Parathyroid adenoma (tissue), 2 donors: ENCODE measurements around the gene ECE1.

ENCODE experiments used
- H2AFZ ChIP-seq: fragments of 300-600 bp; sonication (generic); one replicate; pipeline ENCODE4 v1.7.0; 2017; ENCODE audit warnings: antibody characterized with exemption, mild to moderate bottlenecking
- H3K27ac ChIP-seq: fragments of 300-600 bp; sonication (generic); one replicate; pipeline ENCODE4 v1.7.0; 2017
- H3K27me3 ChIP-seq: fragments of 300-600 bp; sonication (generic); one replicate; pipeline ENCODE4 v1.7.0; 2017; ENCODE audit warnings: low read length; ENCODE audit not compliant: control insufficient read depth, insufficient read depth
- H3K36me3 ChIP-seq: fragments of 300-600 bp; sonication (generic); one replicate; pipeline ENCODE4 v1.7.0; 2017; ENCODE audit warnings: low read length; ENCODE audit not compliant: control insufficient read depth, insufficient read depth
- H3K4me1 ChIP-seq: fragments of 300-600 bp; sonication (generic); one replicate; pipeline ENCODE4 v1.7.0; 2017; ENCODE audit warnings: control low read depth
- H3K4me2 ChIP-seq: fragments of 300-600 bp; sonication (generic); one replicate; pipeline ENCODE4 v1.7.0; 2017; ENCODE audit warnings: low read length
- H3K4me3 ChIP-seq: fragments of 300-600 bp; sonication (generic); one replicate; pipeline ENCODE4 v1.7.0; 2017; ENCODE audit warnings: low read depth, low read length
- H3K79me2 ChIP-seq: fragments of 300-600 bp; sonication (generic); one replicate; pipeline ENCODE4 v1.7.0; 2017; ENCODE audit warnings: control low read depth
- H3K9ac ChIP-seq: fragments of 300-600 bp; sonication (generic); one replicate; pipeline ENCODE4 v1.7.0; 2017; ENCODE audit warnings: mild to moderate bottlenecking
- H3K9me3 ChIP-seq: fragments of 300-600 bp; sonication (generic); one replicate; pipeline ENCODE4 v1.7.0; 2017; ENCODE audit warnings: low read length; ENCODE audit not compliant: control insufficient read depth
- TF ChIP-seq, protein P1 (sequence below): fragments of 300-600 bp; sonication (generic); IDR thresholded peaks from one replicate; pipeline ENCODE4 v1.7.0; 2017; ENCODE audit warnings: antibody characterized with exemption, mild to moderate bottlenecking
- donor health status: primary hyperparathyroidism.

Gene ECE1

GRCh38 chr1:21302747-21303715, 12.8 kb upstream of the ECE1 start:
- no peak overlapping the region for H3K4me2 ChIP-seq
- no peak overlapping the region for H3K4me3 ChIP-seq
- no peaks in the 10 kb centered on the region for H3K27me3 ChIP-seq
- H3K9me3 ChIP-seq, result no peaks in the 10 kb centered on the region
- no peaks in the 10 kb centered on the region for H3K36me3 ChIP-seq
- no peak overlapping the region for H3K27ac ChIP-seq
- peaks cover 20% of the 10 kb centered on the region for H3K4me1 ChIP-seq
- H3K9ac ChIP-seq, result no peak overlapping the region
- TF ChIP-seq, protein P1, sequence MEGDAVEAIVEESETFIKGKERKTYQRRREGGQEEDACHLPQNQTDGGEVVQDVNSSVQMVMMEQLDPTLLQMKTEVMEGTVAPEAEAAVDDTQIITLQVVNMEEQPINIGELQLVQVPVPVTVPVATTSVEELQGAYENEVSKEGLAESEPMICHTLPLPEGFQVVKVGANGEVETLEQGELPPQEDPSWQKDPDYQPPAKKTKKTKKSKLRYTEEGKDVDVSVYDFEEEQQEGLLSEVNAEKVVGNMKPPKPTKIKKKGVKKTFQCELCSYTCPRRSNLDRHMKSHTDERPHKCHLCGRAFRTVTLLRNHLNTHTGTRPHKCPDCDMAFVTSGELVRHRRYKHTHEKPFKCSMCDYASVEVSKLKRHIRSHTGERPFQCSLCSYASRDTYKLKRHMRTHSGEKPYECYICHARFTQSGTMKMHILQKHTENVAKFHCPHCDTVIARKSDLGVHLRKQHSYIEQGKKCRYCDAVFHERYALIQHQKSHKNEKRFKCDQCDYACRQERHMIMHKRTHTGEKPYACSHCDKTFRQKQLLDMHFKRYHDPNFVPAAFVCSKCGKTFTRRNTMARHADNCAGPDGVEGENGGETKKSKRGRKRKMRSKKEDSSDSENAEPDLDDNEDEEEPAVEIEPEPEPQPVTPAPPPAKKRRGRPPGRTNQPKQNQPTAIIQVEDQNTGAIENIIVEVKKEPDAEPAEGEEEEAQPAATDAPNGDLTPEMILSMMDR, result peak; percentile 13
- peaks cover 35% of the 10 kb centered on the region for H3K79me2 ChIP-seq
- H2AFZ ChIP-seq, result no peak overlapping the region

DNA sequence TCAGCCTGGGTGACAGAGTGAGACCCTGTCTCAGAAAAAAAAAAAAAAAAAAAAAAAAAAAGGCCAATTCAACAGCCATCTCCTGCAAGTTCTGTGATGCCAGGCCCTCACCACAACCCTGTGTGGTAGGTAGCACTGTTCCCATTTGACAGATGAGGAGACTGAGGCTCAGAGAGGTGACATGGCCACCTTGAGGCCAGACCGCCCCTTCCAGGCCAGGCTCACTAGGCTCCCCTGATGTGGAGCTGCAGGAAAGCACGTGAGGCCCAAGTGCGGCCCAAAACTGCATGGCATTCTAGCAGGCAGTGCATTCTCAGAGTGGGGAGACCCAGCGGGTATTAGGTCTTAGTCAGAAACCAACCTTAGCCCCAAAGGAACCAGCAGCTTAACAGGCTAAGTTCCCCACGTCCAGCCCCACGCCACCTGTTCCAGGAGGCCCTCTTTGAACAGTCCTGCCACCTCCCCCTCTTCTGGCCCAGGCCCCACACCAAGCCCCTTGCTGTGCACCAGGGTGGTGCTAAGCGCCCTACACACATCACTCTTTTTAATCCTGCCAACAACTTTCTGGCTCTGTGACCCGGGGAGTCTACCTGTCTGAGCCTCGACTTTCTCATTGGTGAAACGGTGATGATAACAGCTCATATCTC, 11.7 kb upstream of the ECE1 start:
- Histone ChIP-seq H3K9me3 (no peaks in the 10 kb centered on the region), H3K79me2 (peaks cover 31% of the 10 kb centered on the region), H3K4me3 (no peak overlapping the region), H3K9ac (no peak overlapping the region), H3K27me3 (no peaks in the 10 kb centered on the region), H3K4me2 (no peak overlapping the region), H2AFZ (no peak overlapping the region), H3K27ac (no peak overlapping the region), H3K4me1 (peaks cover 20% of the 10 kb centered on the region), H3K36me3 (no peaks in the 10 kb centered on the region)
- TF ChIP-seq, protein P1, result no peak

DNA sequence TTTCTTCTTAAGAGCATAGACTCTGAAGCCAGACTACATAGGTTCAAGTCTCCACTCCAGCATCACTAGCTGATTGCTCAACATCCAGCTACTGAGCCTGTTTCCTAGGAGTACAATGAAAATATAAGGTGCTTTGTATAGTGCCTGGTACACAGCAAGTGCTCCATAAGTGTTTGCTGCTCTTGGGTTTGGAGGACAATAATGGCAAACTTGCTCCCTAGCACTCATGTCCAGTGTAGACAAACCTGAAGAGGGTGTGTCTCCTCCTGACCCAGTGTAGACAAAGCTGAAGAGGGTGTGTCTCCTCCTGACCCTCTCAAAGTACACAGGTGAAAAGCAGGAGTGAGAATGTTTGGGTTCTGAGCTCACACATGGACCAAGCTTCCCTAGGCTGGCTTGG, 10.5 kb upstream of the ECE1 start:
- Histone ChIP-seq H3K9me3 (no peaks in the 10 kb centered on the region), H3K4me2 (no peak overlapping the region), H3K27me3 (no peaks in the 10 kb centered on the region), H3K9ac (no peak overlapping the region), H2AFZ (no peak overlapping the region), H3K79me2 (peaks cover 25% of the 10 kb centered on the region), H3K27ac (no peak overlapping the region), H3K4me3 (no peak overlapping the region), H3K4me1 (peaks cover 22% of the 10 kb centered on the region), H3K36me3 (no peaks in the 10 kb centered on the region)
- TF ChIP-seq, protein P1, result no peak

DNA sequence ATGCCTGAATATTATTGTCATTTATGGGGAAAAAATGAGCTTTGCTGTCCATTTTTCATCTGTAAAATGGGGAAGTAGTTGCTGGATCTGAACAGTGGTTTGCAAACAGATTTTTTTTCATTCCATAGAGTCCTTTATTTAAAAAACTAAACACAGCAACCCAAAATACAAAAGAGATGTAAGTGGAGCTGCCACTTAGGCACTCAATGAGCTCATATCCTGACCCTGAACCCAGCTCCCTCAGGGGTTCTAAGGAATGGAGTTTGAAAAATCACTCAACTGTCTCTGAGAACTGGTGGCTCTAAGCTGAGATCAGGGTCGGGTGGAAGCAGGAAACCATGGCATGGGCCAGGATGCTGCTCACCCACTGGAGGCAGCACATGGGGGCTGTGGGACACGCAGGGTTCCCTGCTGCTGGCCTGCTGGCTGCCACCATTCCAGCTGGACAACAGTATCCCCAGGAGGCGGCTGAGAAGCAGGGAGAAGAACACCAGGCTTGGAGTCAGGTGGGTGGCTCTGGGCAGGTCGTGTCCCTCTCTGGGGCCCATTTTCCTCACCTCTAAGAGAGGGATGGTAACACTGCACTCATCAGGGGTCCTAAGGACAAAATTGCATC, 9.6 kb upstream of the ECE1 start:
- Histone ChIP-seq H3K9ac (no peak overlapping the region), H3K4me2 (no peak overlapping the region), H3K36me3 (no peaks in the 10 kb centered on the region), H2AFZ (no peak overlapping the region), H3K4me3 (no peak overlapping the region), H3K9me3 (no peaks in the 10 kb centered on the region), H3K27me3 (no peaks in the 10 kb centered on the region), H3K79me2 (peaks cover 27% of the 10 kb centered on the region), H3K4me1 (peaks cover 15% of the 10 kb centered on the region), H3K27ac (no peak overlapping the region)
- TF ChIP-seq, protein P1, result no peak
